ENCODE measurements around the gene ZNF83. TPM values are rescaled to one million over a fixed set of nuclear protein-coding genes. Genes with fewer than 3 reads are reported as not detected.
A peak's percentile ranks its signal among the peaks of the same experiment; 100 is the strongest.
"Not testable (repeated sequence)": the region's sequence is repeated elsewhere in the genome, so short reads cannot be mapped to it uniquely, and the experiment has no call there.

Gene ZNF83
- total RNA-seq, 1 donor from 2014 or later, result 58.1 TPM

GRCh38 chr19:52602941-52603340 lies 35.2 kb downstream of the ZNF83 start:
- Mint-ChIP-seq H3K27ac (ENCODE audit: unreplicated experiment) (no peak overlapping the region), H3K4me3 (ENCODE audit: unreplicated experiment) (no peak overlapping the region), H3K4me1 (ENCODE audit: unreplicated experiment) (peaks cover 19% of the 10 kb centered on the region), H3K9me3 (ENCODE audit: unreplicated experiment) (peaks cover 13% of the 10 kb centered on the region), H3K36me3 (ENCODE audit: unreplicated experiment) (peaks cover 17% of the 10 kb centered on the region), H3K27me3 (ENCODE audit: unreplicated experiment) (no peaks in the 10 kb centered on the region)
- DNase-seq (ENCODE audit: extremely low spot score, unreplicated experiment), result no peak
- TF ChIP-seq CTCF (IDR thresholded peaks at IDR 0.05), result no peak

DNA sequence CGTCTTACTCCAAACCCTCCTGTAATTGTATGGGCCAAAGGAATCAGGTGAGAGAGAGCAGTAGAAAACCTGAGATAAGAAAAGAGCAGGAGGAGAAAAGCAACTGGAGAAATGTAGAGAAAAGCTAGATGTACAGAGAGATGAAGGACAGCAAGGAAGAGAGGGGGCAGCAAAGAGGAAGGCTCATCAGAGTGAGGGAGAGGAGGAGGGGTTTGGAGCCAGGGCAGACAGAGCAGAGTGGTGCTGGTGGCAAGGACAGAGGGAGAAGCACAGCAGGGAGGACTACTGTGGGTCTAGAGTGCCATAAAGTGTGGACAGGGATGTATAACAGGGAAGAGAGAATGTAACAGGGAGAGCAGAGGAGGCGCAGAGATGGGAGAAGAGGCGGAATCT lies 36.2 kb downstream of the ZNF83 start:
- not testable (repeated sequence) for DNase-seq (ENCODE audit: extremely low spot score, unreplicated experiment); H3K27me3 Mint-ChIP-seq (ENCODE audit: unreplicated experiment)
- Mint-ChIP-seq H3K36me3 (ENCODE audit: unreplicated experiment) (peaks cover 24% of the 10 kb centered on the region), H3K9me3 (ENCODE audit: unreplicated experiment) (peaks cover 19% of the 10 kb centered on the region), H3K4me3 (ENCODE audit: unreplicated experiment) (peak overlapping the region; percentile 86), H3K27ac (ENCODE audit: unreplicated experiment) (peak overlapping the region; percentile 73), H3K4me1 (ENCODE audit: unreplicated experiment) (peaks cover 19% of the 10 kb centered on the region)
- peak; percentile 45 for TF ChIP-seq CTCF (IDR thresholded peaks at IDR 0.05)

DNA sequence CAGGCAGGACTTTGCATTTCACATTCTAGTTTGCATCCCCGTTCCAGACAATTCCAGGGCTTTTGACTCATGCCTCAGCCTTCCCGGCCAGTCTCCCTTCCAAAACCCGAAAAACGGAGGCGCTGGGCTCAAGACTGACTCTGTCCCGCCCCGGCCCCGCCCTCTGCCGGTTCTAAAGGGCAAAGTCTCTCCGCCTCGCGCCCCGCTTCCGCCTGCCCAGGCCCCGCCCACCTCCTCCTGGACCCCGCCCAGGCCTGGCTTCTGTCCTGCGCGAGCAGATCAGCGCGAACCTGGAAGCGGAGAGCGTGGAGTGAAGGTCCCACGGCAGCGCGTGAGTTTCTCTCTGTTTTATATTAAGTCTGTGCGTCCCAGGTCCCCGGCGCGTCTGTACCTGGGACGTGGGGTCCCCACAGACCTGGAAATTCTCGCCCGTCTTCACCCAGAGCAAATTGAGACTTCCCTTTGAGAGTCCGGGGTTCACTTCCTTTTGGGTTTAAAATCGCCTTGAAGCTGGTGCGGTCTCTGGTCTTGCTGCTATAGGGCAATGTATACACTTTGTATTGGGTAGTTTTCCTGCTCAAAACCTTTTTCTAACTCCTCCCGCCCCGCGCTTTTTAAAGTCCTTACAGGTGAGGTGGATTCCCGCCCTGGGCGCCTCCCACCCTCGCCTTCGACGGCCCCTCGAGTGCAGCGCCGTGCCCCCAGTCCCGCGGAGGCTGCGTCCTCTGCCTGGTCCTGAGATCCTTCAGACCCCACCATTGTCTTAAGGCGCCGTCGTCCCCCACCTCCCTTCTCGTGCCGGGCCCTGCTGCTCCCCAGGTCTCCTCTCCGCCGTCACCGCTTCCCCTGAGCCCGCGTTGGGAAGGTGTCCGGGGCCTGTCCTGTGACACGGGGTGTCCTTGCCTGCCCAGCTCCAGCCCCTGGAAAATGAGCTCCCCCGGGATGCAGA lies 36.9 kb downstream of the ZNF83 start:
- Mint-ChIP-seq H3K4me3 (ENCODE audit: unreplicated experiment) (peak overlapping the region; percentile 86), H3K9me3 (ENCODE audit: unreplicated experiment) (peaks cover 24% of the 10 kb centered on the region), H3K27me3 (ENCODE audit: unreplicated experiment) (no peaks in the 10 kb centered on the region), H3K27ac (ENCODE audit: unreplicated experiment) (peak overlapping the region; percentile 73), H3K36me3 (ENCODE audit: unreplicated experiment) (peaks cover 24% of the 10 kb centered on the region), H3K4me1 (ENCODE audit: unreplicated experiment) (peaks cover 19% of the 10 kb centered on the region)
- TF ChIP-seq CTCF (IDR thresholded peaks at IDR 0.05), result peak; percentile 56
- peak; percentile 97 for DNase-seq (ENCODE audit: extremely low spot score, unreplicated experiment)

DNA sequence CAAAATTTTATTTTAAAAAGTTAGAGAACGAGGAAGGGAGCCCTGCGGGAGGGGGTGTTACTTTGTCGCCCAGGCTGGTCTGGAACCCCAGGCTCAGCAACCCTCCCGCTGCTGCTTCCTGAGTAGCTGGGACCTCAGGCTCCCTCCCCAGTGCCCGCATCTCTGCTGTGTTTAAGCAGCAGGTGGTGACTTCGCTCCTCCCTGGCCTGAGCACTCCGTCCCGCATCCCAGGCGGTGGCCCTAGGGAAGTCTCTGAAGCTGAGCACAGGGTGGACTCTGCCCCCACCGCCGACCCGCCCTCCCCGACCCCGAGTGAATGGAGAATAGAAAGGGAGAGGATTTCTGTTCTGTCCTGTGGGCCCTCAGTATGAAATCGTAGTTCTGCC lies 37.5 kb downstream of the ZNF83 start:
- H3K36me3 Mint-ChIP-seq (ENCODE audit: unreplicated experiment), result peaks cover 28% of the 10 kb centered on the region
- H3K9me3 Mint-ChIP-seq (ENCODE audit: unreplicated experiment), result peaks cover 27% of the 10 kb centered on the region
- TF ChIP-seq CTCF (IDR thresholded peaks at IDR 0.05), result no peak
- H3K27ac Mint-ChIP-seq (ENCODE audit: unreplicated experiment), result peak overlapping the region; percentile 73
- no peak for DNase-seq (ENCODE audit: extremely low spot score, unreplicated experiment)
- no peaks in the 10 kb centered on the region for H3K27me3 Mint-ChIP-seq (ENCODE audit: unreplicated experiment)
- peak overlapping the region; percentile 86 for H3K4me3 Mint-ChIP-seq (ENCODE audit: unreplicated experiment)
- H3K4me1 Mint-ChIP-seq (ENCODE audit: unreplicated experiment), result peaks cover 19% of the 10 kb centered on the region

DNA sequence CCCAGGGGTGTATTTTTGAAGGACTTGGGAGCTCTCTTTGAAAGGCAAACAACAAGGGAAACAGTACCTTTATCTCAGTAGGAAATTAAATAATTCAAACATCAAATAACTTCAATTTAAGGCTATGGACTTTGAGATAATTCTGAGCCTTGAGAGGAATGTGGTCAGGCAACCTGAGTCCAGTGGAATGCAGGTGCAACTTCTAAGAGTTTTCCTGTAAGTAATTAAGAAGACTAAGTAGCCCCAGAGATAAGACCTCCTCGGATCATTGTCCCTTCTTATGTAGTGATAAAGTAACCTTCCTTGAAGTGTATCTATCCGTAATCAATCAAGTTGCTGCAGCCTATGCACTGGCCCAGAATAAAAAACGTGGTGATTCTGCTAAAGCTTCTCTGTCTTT lies 38.9 kb downstream of the ZNF83 start:
- Mint-ChIP-seq H3K36me3 (ENCODE audit: unreplicated experiment) (peaks cover 33% of the 10 kb centered on the region), H3K4me3 (ENCODE audit: unreplicated experiment) (no peak overlapping the region)

DNA sequence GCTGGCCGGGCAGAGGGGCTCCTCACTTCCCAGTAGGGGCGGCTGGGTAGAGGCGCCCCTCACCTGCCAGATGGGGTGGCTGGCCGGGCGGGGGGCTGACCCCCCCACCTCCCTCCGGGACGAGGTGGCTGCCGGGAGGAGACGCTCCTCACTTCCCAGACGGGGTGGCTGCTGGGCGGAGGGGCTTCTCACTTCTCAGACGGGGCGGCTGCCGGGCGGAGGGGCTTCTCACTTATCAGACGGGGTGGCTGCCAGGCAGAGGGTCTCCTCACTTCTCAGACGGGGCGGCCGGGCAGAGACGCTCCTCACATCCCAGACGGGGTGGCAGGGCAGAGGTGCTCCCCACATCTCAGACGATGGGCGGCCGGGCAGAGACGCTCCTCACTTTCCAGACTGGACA lies 44.7 kb downstream of the ZNF83 start:
- not testable (repeated sequence) for H3K27ac Mint-ChIP-seq (ENCODE audit: unreplicated experiment)

More for the DNA sequence above, 38.9 kb downstream of the ZNF83 start:
- peaks cover 19% of the 10 kb centered on the region for H3K4me1 Mint-ChIP-seq (ENCODE audit: unreplicated experiment)
- H3K9me3 Mint-ChIP-seq (ENCODE audit: unreplicated experiment), result peaks cover 22% of the 10 kb centered on the region
- no peaks in the 10 kb centered on the region for H3K27me3 Mint-ChIP-seq (ENCODE audit: unreplicated experiment)
- no peak overlapping the region for H3K27ac Mint-ChIP-seq (ENCODE audit: unreplicated experiment)
- DNase-seq (ENCODE audit: extremely low spot score, unreplicated experiment), result no peak
- no peak for TF ChIP-seq CTCF (IDR thresholded peaks at IDR 0.05)

More for the DNA sequence above, 44.7 kb downstream of the ZNF83 start:
- not testable (repeated sequence) for H3K4me3 Mint-ChIP-seq (ENCODE audit: unreplicated experiment); H3K27me3 Mint-ChIP-seq (ENCODE audit: unreplicated experiment); DNase-seq (ENCODE audit: extremely low spot score, unreplicated experiment); H3K4me1 Mint-ChIP-seq (ENCODE audit: unreplicated experiment)
- peaks cover 47% of the 10 kb centered on the region for H3K36me3 Mint-ChIP-seq (ENCODE audit: unreplicated experiment)
- H3K9me3 Mint-ChIP-seq (ENCODE audit: unreplicated experiment), result peaks cover 22% of the 10 kb centered on the region

Data from osteocyte (in vitro differentiated cells).